ENCODE measurements around the gene SMC5. TPM values are rescaled to one million over a fixed set of nuclear protein-coding genes. Genes with fewer than 3 reads are reported as not detected.

SMC5 gene
- total and polyA plus RNA-seq, 12 donors: 6.9 to 16.4 (median 12.5) TPM

- H3K4me3 ChIP-seq: no peak overlapping the region
- TF ChIP-seq, protein P1, sequence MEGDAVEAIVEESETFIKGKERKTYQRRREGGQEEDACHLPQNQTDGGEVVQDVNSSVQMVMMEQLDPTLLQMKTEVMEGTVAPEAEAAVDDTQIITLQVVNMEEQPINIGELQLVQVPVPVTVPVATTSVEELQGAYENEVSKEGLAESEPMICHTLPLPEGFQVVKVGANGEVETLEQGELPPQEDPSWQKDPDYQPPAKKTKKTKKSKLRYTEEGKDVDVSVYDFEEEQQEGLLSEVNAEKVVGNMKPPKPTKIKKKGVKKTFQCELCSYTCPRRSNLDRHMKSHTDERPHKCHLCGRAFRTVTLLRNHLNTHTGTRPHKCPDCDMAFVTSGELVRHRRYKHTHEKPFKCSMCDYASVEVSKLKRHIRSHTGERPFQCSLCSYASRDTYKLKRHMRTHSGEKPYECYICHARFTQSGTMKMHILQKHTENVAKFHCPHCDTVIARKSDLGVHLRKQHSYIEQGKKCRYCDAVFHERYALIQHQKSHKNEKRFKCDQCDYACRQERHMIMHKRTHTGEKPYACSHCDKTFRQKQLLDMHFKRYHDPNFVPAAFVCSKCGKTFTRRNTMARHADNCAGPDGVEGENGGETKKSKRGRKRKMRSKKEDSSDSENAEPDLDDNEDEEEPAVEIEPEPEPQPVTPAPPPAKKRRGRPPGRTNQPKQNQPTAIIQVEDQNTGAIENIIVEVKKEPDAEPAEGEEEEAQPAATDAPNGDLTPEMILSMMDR (IDR thresholded peaks at IDR 0.05): no peak
- intact Hi-C loops (cut with DNase I): loop anchor here in 1 of 10 donors (5.0 kb wide), 1 partner anchor 41 kb away; no protein-coding TSS in a partner anchor
- H3K9me3 ChIP-seq: no peaks in the 10 kb centered on the region
- peak overlapping the region in 8 of 10 donors; percentile 38 to 87 (median 64) for H3K27ac ChIP-seq
- no peak for DNase-seq
- WGBS, 2 donors: 47% methylated on average over 4 of the region's 4 CpGs
- H3K4me1 ChIP-seq: peaks cover 56 to 100% (median 100%) of the 10 kb centered on the region in 9 donors
- no peaks in the 10 kb centered on the region for H3K27me3 ChIP-seq
- no peaks in the 10 kb centered on the region for H3K36me3 ChIP-seq
- peak in 3 of 8 donors; percentile 7 to 22 (median 21) for ATAC-seq
Observed at GRCh38 chr9:70403618-70404025, 144.8 kb downstream of the SMC5 start.

- Histone ChIP-seq H3K27ac (peak overlapping the region in 9 of 10 donors; percentile 24 to 87 (median 65)), H3K4me1 (peaks cover 51 to 100% (median 98%) of the 10 kb centered on the region in 9 donors), H3K9me3 (no peaks in the 10 kb centered on the region), H3K4me3 (no peak overlapping the region), H3K27me3 (no peaks in the 10 kb centered on the region), H3K36me3 (no peaks in the 10 kb centered on the region)
- TF ChIP-seq, protein P1 (IDR thresholded peaks at IDR 0.05): no peak
- ATAC-seq (no peak), DNase-seq (no peak)
- intact Hi-C loops (cut with DNase I): loop anchor here in 1 of 10 donors (5.0 kb wide), 1 partner anchor 42 kb away; no protein-coding TSS in a partner anchor
- WGBS, 2 donors: 62 to 65% methylated on average over 2 of the region's 2 CpGs
Observed at GRCh38 chr9:70404261-70404660, 145.5 kb downstream of the SMC5 start.

Other genes with a start within 250 kb of the SMC5 start
- 10 to 100 TPM in 3 of 10 donors, 1 to 10 TPM in 7; 2.3 to 11.8 (median 5.0) TPM for gene MAMDC2, start 215.1 kb upstream of the SMC5 start, total RNA-seq
- 1 to 10 TPM; 6.5 to 7.3 TPM for gene MAMDC2, start 215.1 kb upstream of the SMC5 start, polyA plus RNA-seq
- 10 to 100 TPM; 27.3 to 67.4 (median 41.1) TPM for gene KLF9, start 155.7 kb downstream of the SMC5 start, total RNA-seq
- 10 to 100 TPM; 27.7 to 31.9 TPM for gene KLF9, start 155.7 kb downstream of the SMC5 start, polyA plus RNA-seq

Data from heart right ventricle (tissue), 16 donors.